ENCODE results near the gene VPS18.
"Not testable (repeated sequence)": the region's sequence is repeated elsewhere in the genome, so short reads cannot be mapped to it uniquely, and the experiment has no call there.

The VPS18 gene, protein sequence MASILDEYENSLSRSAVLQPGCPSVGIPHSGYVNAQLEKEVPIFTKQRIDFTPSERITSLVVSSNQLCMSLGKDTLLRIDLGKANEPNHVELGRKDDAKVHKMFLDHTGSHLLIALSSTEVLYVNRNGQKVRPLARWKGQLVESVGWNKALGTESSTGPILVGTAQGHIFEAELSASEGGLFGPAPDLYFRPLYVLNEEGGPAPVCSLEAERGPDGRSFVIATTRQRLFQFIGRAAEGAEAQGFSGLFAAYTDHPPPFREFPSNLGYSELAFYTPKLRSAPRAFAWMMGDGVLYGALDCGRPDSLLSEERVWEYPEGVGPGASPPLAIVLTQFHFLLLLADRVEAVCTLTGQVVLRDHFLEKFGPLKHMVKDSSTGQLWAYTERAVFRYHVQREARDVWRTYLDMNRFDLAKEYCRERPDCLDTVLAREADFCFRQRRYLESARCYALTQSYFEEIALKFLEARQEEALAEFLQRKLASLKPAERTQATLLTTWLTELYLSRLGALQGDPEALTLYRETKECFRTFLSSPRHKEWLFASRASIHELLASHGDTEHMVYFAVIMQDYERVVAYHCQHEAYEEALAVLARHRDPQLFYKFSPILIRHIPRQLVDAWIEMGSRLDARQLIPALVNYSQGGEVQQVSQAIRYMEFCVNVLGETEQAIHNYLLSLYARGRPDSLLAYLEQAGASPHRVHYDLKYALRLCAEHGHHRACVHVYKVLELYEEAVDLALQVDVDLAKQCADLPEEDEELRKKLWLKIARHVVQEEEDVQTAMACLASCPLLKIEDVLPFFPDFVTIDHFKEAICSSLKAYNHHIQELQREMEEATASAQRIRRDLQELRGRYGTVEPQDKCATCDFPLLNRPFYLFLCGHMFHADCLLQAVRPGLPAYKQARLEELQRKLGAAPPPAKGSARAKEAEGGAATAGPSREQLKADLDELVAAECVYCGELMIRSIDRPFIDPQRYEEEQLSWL

DNA sequence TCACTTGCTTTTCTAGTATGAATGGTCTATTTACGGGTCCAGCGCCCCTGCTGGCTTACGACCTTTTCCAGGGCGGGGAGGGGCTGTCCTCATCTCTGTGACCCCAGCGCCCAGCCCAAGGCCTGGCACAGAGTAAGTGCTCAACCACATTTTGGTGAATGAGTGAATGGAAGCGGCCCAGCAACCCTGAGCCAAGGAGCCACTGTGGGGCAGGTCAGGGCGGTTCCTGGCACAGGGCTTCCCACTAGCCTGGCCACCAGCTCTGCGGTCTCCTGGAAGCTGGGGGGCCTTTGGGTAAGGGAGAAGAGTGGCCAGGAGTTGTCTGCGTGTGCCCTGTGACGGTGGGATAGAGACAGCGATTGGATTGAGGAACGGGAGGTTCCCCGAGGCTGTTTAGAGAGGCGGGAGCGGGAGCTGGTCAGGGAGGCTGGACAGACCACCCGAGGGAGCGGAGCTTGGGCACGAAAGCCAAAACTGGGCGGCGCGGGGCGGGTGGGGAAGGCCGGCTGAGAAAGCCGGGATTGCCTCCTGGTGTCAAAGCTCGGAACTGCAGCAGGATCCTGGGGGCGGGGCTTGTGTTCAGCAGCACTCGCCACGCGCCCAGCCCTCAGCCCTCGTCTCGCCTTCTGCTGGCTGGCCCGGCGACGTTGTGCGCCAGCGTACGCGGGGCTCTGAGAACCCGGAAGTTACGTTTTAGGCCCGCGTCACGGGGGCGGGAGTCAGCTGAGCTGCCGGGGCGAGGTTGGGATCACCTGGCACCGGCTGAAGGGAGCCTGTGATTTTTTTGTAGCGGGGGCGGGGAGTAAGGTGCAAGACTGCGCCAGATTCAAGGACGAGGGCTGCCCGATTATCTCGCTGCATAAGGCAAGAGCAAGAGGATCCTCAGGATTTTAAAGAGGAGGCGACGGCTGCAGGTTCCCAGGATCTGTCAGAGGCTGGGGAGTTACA is at the start of gene VPS18:
Gene VPS18, plus strand, starts transcription at position 718 of the 948 bp plus-strand sequence. CDS start 319 bp downstream, outside the sequence.
- peak; percentile 73 to 95 for DNase-seq

DNA sequence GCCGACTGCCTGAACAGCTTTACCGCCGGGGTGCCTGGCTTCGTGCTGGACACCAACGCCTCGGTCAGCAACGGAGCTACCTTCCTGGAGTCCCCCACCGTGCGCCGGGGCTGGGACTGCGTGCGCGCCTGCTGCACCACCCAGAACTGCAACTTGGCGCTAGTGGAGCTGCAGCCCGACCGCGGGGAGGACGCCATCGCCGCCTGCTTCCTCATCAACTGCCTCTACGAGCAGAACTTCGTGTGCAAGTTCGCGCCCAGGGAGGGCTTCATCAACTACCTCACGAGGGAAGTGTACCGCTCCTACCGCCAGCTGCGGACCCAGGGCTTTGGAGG is 49.6 kb upstream of the VPS18 start:
- DNase-seq, result no peak

DNA sequence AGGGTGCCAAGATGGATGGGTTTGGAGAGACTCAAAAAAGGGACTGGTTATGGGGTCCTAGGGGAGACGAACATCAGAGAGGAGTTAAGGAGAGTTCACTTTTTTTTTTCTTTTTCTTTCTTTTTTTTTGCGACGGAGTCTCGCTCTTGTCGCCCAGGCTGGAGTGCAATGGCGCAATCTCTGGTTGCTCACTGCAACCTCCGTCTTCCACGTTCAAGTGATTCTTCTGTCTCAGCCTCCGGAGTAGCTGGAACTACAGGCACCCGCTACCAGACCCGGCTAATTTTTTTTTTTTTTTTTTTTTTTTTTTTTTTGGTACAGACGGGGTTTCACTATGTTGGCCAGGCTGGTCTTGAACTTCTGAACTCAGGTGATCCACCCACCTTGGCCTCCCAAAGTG is 49.2 kb upstream of the VPS18 start:
- no peak for DNase-seq

DNA sequence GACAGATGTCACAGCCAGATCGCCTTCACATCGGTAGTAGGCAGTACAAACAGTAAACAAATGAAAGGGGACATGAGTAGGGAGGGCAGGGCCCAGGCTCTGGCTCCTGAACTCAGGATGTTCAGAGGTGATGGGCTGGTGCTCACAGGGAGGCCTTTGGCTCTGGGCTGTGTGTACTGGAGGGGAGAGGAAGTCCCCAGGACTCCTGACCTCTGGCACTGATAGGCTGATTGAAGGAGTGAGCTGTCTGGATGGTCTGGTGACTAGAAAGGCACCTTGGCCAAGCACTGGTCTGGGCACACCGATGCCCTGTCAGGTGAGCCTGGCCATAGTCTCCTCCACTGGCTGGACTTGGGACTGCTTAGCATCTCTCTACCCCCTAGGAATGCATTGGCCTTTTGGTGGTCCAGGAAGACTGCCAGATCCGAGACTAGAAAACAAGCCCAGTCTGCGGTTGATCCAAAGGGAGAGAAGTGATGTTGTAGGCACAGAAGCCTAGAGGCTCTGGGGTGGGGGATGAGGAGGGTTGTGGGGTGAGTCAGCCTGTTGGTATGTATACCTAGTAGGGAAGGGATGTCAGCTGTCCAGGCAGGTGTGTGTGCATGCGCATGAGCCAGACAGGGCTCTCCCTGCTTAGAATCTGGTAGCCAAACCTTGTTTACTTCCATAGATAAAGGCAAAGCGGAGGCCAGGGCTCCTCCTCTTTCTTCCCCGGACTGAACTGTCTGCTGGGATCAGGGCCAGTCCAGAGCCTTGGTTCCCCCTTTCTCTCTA is 48.6 kb upstream of the VPS18 start:
- DNase-seq, result no peak

DNA sequence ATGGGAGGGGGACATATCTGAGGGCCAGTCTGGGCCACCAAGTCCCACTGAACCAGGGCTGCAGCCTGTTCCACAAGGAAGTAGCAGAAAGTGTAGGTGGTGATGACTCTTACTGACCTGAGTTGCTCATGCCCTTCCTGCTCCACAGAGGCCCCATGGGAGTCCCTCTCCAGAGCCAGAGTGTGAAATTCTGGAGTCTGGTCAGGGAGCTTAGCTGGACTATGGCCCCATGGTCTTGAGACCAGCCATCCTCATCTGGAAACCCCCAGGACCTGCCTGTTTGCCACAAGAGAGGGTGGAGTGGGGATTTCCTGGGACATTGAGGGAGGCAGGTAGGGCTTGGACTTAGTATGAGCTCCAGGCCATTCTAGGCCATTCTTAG is 47.4 kb upstream of the VPS18 start:
- no peak for DNase-seq

DNA sequence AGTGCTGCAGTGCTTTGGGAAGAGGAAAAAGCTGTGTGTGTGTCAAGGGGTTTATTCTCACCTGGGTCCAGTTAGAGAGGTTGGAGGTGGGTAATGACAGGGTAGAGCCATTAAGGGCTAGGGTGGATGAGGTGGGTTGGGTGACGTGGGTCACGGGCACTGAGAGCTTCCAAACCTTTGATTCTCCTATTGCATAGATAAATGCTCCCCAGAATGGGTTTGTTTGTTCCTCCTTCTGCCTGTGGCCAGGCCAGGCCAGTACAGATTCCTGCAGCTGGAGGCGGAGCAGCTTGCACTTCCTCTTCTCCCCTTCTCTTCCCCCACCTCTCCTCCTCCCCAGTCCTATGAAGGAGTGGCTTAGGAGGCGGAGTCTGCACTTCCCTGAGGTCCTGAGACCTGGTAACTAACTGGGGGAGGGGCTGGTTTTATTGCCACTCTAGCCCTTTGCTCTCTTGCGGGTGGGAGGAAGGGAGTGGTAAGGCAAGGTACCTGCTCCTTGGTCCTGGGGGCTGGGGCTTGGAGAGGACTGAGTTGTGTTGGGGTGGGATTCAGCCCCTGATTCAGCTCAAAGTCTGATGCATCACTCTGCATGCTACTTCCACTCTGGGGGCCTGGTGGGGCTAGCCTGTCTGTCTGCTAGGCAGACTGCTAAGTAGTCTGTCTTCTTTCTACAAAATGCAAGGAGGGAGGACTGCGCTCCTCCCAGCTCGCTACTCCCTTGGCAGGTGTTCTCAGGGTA is 46.9 kb upstream of the VPS18 start:
- no peak for DNase-seq

DNA sequence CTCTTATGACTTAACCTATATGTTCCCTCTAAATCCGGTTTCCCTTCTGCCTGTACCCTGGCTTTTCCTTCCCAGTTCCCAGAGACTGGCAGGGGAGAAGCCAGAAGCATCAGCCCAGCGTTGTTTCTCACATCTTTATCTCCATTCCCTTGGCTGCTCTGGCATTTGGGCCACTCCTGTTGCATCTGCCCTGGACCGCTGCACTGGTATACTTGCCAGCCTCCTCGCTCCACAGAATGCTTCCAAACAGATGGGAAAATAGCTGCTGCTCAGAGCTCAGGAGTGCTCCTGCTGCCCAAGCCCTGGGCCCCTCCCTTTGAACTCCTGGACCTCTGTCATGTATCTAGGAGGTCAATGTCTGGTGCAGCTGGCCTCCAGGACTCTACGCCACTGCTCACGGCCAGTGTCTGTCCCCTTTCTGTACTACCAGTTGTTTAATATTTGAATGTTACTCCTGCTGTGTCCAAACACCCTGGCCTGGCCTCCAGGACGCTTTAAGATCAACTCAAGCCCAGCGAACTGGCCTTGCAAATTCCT is 43.6 kb upstream of the VPS18 start:
- DNase-seq, result no peak

DNA sequence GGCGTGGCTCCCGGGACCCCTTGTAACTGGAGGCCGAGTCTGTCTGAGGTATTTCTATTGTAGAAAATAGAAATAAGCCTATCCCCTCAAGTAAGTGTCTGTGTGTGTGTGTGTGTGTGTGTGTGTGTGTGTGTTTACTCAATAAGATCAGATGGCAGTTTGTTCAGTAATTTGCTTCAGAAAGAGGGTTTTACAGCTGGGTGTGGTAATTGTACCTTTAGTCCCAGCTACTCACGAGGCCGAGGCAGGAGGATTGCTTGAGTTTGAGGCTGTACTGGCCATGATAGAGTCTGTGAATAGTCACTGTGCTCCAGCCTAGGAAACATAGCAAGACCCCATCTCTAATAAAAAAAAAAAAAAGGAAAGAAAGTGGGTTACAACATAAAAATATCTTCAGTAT is 41.7 kb upstream of the VPS18 start:
- no peak for DNase-seq

DNA sequence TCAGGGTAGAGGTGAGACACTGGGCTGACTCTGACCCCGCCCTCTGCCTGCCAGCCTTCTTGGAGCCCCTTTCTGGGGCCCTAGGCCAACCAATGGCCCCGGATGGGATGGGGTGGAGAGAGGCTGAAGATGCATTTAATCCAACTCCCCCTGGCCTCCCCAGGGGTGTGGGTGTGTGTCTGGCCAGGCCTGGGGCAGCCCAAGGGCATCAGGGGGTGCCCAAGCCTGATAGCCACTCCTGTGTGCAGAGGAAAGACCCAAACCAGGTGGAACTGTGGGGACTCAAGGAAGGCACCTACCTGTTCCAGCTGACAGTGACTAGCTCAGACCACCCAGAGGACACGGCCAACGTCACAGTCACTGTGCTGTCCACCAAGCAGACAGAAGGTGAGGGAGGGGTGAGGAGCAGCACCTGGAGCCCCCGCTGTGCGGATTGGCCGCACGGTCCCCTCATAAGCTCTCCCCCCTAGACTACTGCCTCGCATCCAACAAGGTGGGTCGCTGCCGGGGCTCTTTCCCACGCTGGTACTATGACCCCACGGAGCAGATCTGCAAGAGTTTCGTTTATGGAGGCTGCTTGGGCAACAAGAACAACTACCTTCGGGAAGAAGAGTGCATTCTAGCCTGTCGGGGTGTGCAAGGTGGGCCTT is 40.9 kb upstream of the VPS18 start:
- DNase-seq, result no peak

DNA sequence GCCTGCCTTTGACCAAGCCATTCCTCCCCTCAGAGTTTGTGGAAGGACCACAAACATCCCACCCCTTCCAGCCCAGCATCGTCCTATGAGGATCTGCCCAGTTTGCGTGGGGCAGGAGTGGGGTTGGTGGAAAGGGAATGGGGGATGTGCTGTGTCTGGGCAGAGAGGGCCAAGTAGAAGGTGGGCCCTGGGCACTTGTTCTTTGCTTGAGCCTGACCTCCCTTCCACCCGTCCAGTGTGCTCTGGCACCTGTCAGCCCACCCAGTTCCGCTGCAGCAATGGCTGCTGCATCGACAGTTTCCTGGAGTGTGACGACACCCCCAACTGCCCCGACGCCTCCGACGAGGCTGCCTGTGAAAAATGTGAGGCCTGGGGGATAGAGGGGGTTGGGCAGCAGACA is 40.1 kb upstream of the VPS18 start:
- DNase-seq, result no peak

DNA sequence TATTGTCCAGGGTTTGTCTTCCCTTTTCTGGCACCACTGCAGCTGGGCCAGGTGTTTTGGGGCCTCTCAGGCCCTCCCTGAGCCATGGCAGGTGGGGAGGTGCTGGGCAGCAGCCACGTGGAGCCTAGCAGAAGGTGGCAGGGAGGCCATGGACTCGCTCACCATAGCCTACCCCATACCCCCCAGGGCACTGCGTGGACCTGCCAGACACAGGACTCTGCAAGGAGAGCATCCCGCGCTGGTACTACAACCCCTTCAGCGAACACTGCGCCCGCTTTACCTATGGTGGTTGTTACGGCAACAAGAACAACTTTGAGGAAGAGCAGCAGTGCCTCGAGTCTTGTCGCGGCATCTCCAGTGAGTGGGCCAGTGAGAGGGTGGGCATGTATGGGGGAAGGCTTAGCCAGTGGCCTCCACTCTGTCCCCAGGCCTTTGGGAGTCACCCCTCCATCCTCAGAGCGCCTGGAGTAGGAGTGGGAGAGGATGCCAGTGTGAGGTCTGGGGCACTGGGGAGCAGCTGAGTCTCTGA is 38.5 kb upstream of the VPS18 start:
- DNase-seq, result no peak

DNA sequence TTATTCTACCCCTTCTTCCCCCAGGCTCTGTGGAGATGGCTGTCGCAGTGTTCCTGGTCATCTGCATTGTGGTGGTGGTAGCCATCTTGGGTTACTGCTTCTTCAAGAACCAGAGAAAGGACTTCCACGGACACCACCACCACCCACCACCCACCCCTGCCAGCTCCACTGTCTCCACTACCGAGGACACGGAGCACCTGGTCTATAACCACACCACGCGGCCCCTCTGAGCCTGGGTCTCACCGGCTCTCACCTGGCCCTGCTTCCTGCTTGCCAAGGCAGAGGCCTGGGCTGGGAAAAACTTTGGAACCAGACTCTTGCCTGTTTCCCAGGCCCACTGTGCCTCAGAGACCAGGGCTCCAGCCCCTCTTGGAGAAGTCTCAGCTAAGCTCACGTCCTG is 37.5 kb upstream of the VPS18 start:
- no peak for DNase-seq

DNA sequence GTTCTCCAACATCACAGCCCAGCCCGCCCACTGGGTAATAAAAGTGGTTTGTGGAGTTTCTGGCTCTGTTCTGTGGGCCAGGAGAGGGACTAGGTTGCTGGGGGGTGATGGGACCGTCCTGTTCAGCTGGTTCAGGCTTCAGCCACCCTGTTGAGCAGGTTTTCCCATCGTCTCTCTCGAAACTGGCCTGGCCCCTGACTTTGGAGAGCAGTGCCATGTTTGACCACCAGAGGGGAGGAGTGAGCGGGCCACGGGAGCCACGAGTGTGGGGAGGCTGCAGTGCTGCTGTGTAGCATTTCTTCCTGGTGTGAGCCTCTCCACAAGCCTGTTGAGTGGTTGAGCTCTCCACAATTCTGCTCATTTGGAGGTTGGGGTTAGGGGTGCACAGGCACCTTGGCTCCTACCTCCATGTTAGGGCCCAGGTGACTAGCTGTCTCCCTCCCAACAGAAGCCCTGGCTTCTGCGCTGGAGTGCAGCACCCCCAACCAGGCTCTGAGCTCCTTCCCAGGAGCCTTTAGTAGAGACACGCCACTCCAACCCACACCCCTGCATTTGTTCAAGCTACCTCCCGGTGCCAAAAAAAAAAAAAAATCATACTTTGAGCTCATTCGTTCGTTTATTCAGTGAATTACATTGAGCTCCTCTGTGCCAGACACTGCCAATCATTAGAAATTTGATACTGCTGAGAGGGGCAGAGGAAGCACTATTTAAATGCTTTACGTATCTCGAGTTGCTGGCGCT is 36.5 kb upstream of the VPS18 start:
- DNase-seq, result peak in 1 of 2 experiments; percentile 13

DNA sequence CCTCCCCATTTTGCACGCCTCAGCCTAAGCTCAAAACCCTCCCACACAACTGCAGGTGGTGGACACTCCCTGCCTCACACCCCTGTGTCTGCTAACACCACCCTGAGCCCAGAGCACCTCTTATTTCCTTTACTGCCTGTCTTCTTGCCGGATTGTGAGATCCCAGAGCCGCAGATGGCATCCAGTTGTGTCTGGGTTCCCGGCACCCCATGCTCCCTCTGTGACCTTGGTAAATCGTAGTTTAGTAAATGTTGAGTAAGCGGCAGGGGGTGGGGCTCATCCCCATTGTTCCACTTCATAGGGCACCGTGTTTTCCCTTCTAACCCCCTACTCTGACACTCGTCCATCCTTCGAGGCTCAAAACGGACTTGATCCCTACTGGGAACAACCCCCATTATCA is 35.5 kb upstream of the VPS18 start:
- DNase-seq, result no peak

DNA sequence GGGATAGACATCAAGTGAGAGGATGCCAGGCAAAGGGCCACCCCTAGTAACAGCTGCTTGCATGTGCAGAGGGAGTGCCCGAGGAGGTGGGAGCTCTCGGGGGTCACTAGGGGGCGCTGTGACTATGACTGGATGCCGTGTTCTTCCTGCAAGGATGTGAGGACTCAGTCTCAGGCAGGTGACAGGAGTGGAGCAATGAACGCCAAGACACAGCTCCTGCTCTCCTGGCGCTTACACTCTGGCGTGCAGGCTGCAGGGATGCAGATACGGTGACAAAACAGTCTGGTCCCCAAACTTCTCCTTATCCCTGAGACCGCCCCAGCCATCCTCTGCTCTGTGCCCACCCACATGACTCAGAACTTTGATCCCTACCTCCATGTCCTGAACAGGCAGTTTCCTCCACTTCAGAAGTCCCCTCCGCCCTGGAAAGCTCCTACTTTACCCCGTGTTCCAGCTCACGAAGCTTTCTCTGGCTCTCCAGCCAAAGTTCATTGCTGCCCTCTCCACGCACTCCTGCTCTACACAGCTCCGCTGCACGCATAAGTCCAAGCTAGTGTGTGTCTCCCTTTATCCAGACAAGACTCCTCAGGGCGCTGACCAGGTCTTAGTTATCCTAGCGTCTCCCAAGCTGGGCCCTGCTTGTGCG is 34.9 kb upstream of the VPS18 start:
- DNase-seq, result no peak

DNA sequence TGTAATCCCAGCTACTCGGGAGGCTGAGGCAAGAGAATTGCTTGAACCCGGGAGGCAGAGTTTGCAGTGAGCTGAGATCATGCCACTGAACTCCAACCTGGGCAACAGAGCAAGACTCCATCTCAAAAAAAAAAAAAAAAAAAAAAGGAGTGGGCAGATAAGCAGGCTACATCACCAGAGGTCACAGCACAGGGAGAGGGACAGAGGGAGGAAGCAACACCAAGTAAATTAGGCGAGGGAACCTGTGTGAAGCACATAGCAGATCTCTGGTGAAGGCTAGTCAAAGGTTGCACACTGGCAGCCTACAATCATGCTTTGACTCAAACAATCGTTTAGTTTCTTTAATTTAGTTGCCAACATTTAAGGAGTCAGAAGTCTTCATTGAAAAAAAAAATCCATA is 33.1 kb upstream of the VPS18 start:
- not testable (repeated sequence) for DNase-seq

DNA sequence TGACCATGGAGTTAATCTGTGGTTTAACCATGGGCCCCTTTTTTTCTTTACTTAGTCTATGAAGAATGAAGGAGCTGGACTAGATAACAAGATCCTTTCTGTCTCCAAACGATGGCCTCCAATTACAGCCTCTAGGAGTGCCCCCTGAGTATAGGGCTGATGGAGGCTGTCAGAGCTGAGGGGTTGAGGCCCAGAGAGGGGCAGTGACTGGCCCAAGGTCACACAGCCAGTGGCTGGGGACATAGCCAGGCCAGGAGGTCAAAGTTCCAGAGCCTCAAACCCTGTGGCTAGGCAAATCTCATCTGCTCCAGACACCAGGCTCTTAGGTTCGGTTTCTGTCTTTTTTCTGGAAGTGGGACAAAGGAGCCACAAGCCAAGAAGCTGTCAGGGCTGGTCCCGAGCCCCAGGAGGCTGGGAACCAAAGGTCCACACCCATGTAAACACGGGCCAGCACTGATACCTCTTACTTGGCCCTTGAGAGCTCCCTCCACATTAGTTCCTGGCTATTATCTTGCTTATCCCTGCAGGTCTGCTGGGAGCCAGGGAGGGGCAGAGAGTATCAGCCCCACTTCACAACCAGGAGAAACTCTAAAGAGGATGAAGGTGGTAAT is 30.5 kb upstream of the VPS18 start:
- no peak for DNase-seq

DNA sequence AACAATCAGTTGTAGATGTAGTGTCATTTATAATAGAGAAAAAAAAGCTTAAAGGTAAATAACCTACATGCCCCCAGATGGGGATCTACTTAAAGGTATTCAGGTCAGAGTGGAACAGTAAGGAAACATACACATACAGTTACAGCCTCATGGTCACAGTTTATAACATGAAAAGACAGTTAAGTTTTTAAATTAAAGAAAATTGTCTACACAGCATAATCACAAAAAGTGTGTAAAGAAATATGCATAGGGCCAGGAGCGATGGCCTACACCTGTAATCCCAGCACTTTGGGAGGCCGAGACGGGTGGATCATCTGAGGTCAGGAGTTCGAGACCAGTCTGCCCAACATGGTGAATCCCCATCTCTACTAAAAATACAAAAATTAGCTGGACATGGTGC is 27.1 kb upstream of the VPS18 start:
- no peak for DNase-seq

All from cerebellar nuclear complex (tissue), 1 donor.